B cell (primary cell): Measurements from ENCODE around the gene RPS15A. TPM values are rescaled to one million over a fixed set of nuclear protein-coding genes. Genes with fewer than 3 reads are reported as not detected.

Experiments
- ATAC-seq: fragments of 200-7000 bp; cut with Tn5 transposase; one replicate; pipeline ENCODE4 v1.10.0; 2021; ENCODE audit warnings: low read depth, mild to moderate bottlenecking, moderate number of reproducible peaks, moderate library complexity
- CTCF ChIA-PET: fragments of 350-600 bp; sonication (Branson Sonifier 250); formaldehyde crosslinking; loops from one replicate; lab custom pipeline; 2021; ENCODE audit warnings: antibody characterized with exemption, inconsistent platforms; lab: Charles Lee
- POLR2A ChIA-PET: fragments of 350-600 bp; sonication (Branson Sonifier 250); formaldehyde crosslinking; loops from one replicate; lab custom pipeline; 2021; ENCODE audit warnings: antibody characterized with exemption; lab: Charles Lee
- DNase-seq: peaks from one replicate; pipeline ENCODE4 v3.0.0; 2013
- H2AFZ ChIP-seq: 2 replicates; pipeline ENCODE4 v1.6.1; 2012; ENCODE audit warnings: mild to moderate bottlenecking, low read depth, low read length; ENCODE audit not compliant: insufficient read depth, poor library complexity, severe bottlenecking
- H3K27ac ChIP-seq, 2 donors: 1 replicate in 1 of 2; 2 replicates in 1 of 2; pipeline ENCODE4 v1.5.1; 2012 to 2013; ENCODE audit warnings: low read length in 2 of 2, mild to moderate bottlenecking in 2 of 2, moderate library complexity in 1 of 2
- H3K27me3 ChIP-seq, 4 experiments: fragments of 200-600 bp in 1 of 4; sonication (generic) in 1 of 4; replicated peaks in 1 of 4; 1 replicate in 2 of 4; 2 replicates in 2 of 4; pipeline versions ENCODE4 v1.6.1 to v1.7.0; 2013 to 2016; ENCODE audit warnings: low read length in 3 of 4, mild to moderate bottlenecking in 2 of 4, mixed read lengths in 1 of 4, moderate library complexity in 1 of 4; ENCODE audit not compliant: insufficient read depth in 4 of 4, control insufficient read depth in 3 of 4; ENCODE audit errors: control extremely low read depth in 1 of 4
- H3K36me3 ChIP-seq, 2 experiments: replicated peaks in 1 of 2; 1 replicate in 1 of 2; 2 replicates in 1 of 2; pipeline versions ENCODE4 v1.6.1 to v1.7.1; 2013; ENCODE audit warnings: low read length in 1 of 2; ENCODE audit not compliant: insufficient read depth in 2 of 2, control insufficient read depth in 1 of 2; ENCODE audit errors: control extremely low read depth in 1 of 2, extremely low read depth in 1 of 2
- H3K4me1 ChIP-seq, 2 donors: fragments of 200-600 bp in 1 of 2; sonication (generic) in 1 of 2; 1 replicate in 1 of 2; 2 replicates in 1 of 2; pipeline versions ENCODE4 v1.5.1 to v1.6.1; 2013 to 2017; ENCODE audit warnings: low read length in 2 of 2; ENCODE audit not compliant: control insufficient read depth in 2 of 2, insufficient read depth in 2 of 2
- H3K4me2 ChIP-seq: replicated peaks from 2 replicates; pipeline ENCODE3; 2012; ENCODE audit warnings: mild to moderate bottlenecking, low read depth, low read length; ENCODE audit not compliant: poor library complexity, severe bottlenecking
- H3K4me3 ChIP-seq, 5 experiments: fragments of 200-600 bp in 1 of 5; sonication (generic) in 1 of 5; 1 replicate in 3 of 5; 2 replicates in 2 of 5; pipeline versions ENCODE4 v1.5.1 to v1.7.0; 2011 to 2016; ENCODE audit warnings: low read length in 4 of 5, mild to moderate bottlenecking in 4 of 5, low read depth in 2 of 5, control low read depth in 1 of 5, moderate library complexity in 1 of 5; ENCODE audit not compliant: insufficient read depth in 1 of 5; ENCODE audit errors: control extremely low read depth in 1 of 5, extremely low read depth in 1 of 5
- H3K79me2 ChIP-seq: fragments of 200-600 bp; sonication (generic); one replicate; pipeline ENCODE4 v1.6.0; 2016; ENCODE audit warnings: low read length; ENCODE audit not compliant: control insufficient read depth, insufficient read depth
- H3K9ac ChIP-seq: fragments of 200-600 bp; sonication (generic); 2 replicates; pipeline ENCODE4 v1.6.1; 2017; ENCODE audit warnings: mild to moderate bottlenecking, low read length, moderate library complexity
- H3K9me3 ChIP-seq, 3 donors: one replicate each; pipeline versions ENCODE4 v1.6.1 to v1.7.1; 2013; ENCODE audit warnings: low read length in 2 of 3; ENCODE audit not compliant: control insufficient read depth in 2 of 3, insufficient read depth in 1 of 3; ENCODE audit errors: control extremely low read depth in 1 of 3
- H4K20me1 ChIP-seq: 2 replicates; pipeline ENCODE4 v1.6.0; 2012; ENCODE audit warnings: mild to moderate bottlenecking, low read length; ENCODE audit not compliant: insufficient read depth, control insufficient read depth, poor library complexity, severe bottlenecking
- H3K27ac Mint-ChIP-seq: one replicate; pipeline ENCODE4 v1.8.0; 2021; ENCODE audit warnings: mixed read lengths
- H3K27me3 Mint-ChIP-seq: one replicate; pipeline ENCODE4 v1.8.0; 2021; ENCODE audit warnings: mixed read lengths
- H3K4me1 Mint-ChIP-seq: one replicate; pipeline ENCODE4 v1.8.0; 2021; ENCODE audit warnings: mixed read lengths
- H3K4me3 Mint-ChIP-seq: one replicate; pipeline ENCODE4 v1.8.0; 2021; ENCODE audit warnings: mixed read lengths
- H3K9me3 Mint-ChIP-seq: one replicate; pipeline ENCODE4 v1.8.0; 2022; ENCODE audit warnings: mixed read lengths; ENCODE audit not compliant: insufficient read depth
- CTCF ChIP-seq: fragments of 200-600 bp; IDR thresholded peaks from one replicate; pipeline ENCODE4 v1.8.0; 2022; ENCODE audit warnings: antibody characterized with exemption, mild to moderate bottlenecking
- EZH2 ChIP-seq: IDR thresholded peaks from 2 replicates; pipeline ENCODE4 v1.6.1; 2012; ENCODE audit warnings: borderline replicate concordance, low read depth, mild to moderate bottlenecking, moderate library complexity, low read length; ENCODE audit not compliant: insufficient read depth, poor library complexity, severe bottlenecking
- WGBS: methylation state at CpG from one replicate; pipeline ENCODE4 v1.1.5; 2013; ENCODE audit warnings: missing lambda C conversion rate; ENCODE audit not compliant: insufficient coverage; 5-methylcytosine and 5-hydroxymethylcytosine counted together
- intact Hi-C: fragments of 100-400 bp; cut with micrococcal nuclease; formaldehyde crosslinking; loops from one replicate; pipeline ENCODE4 v1.10.0; 2022
- polyA plus RNA-seq: library from polyadenylated mRNA; depleted of rRNA; stranded (reverse); fragments of >200 nt; gene quantifications from 2 replicates; pipeline ENCODE4 v1.2.3, GENCODE V29; 2012
- total RNA-seq, 2 donors: library from RNA; stranded (reverse); fragments of 120-200 nt in 1 of 2; gene quantifications; 1 replicate in 1 of 2; 2 replicates in 1 of 2; pipeline versions ENCODE4 v1.2.3 to v1.2.4, GENCODE V29; 2013 to 2022

The RPS15A gene
- total and polyA plus RNA-seq, 2 donors (not counting 1 experiment from before 2014, with no cell fraction given), result 2,321 to 5,957 TPM

- ChIA-PET CTCF (interaction anchor here (0.7 to 3.3 kb wide), 4 partner anchors 9 to 1740 kb away, joined by 3 to 22 read pairs (median 4); partner anchors contain the start of gene RPS15A), POLR2A (interaction anchor here (0.7 kb wide), 2 partner anchors 12 to 51 kb away, joined by 3 to 6 read pairs; no protein-coding TSS in a partner anchor)
- H3K4me3 ChIP-seq, result no peak overlapping the region
- no peak overlapping the region for H3K9ac ChIP-seq
- intact Hi-C loops, result loop anchor here (5.0 kb wide), 1 partner anchor 913 kb away; the partner anchor contains the start of genes IQCK and KNOP1
- Mint-ChIP-seq H3K9me3 (no peaks in the 10 kb centered on the region), H3K4me1 (peaks cover 33% of the 10 kb centered on the region), H3K27ac (peak overlapping the region; percentile 17), H3K4me3 (peak overlapping the region; percentile 0), H3K27me3 (no peaks in the 10 kb centered on the region)
- no CpG with 5 or more reads among the region's 5 CpGs for WGBS
- peak overlapping the region; percentile 17 to 31 for H3K27ac ChIP-seq
- no peaks in the 10 kb centered on the region for H3K9me3 ChIP-seq
- no peak overlapping the region for H3K4me2 ChIP-seq
- peaks cover 17% of the 10 kb centered on the region for H4K20me1 ChIP-seq
- peaks cover 24% of the 10 kb centered on the region for H3K79me2 ChIP-seq
- peaks cover 4 to 8% of the 10 kb centered on the region in 2 experiments for H3K36me3 ChIP-seq
- H3K4me1 ChIP-seq, result peaks cover 16 to 21% of the 10 kb centered on the region in 2 donors
- no peak for TF ChIP-seq CTCF
- TF ChIP-seq EZH2, result no peak
- H3K27me3 ChIP-seq, result no peaks in the 10 kb centered on the region
- DNase-seq (no peak), ATAC-seq (no peak)
- no peak overlapping the region for H2AFZ ChIP-seq
These were observed 13.7 kb upstream of the RPS15A start for GRCh38 chr16:18803569-18804462.
